ENCODE measurements around the gene LORICRIN. TPM values are rescaled to one million over a fixed set of nuclear protein-coding genes. Genes with fewer than 3 reads are reported as not detected.

The LORICRIN gene
- total RNA-seq, 4 donors from 2014 or later, result 434 to 831 (median 725) TPM

GRCh38 chr1:153288634-153289275, 29.3 kb downstream of the LORICRIN start:
- H3K4me3 ChIP-seq (ENCODE audit: low read depth, poor library complexity, severe bottlenecking), result no peak overlapping the region
- intact Hi-C loops (cut with DNase I; ENCODE audit: low total_unique reads), result no loop called here
- peak in 1 of 2 donors; percentile 39 for DNase-seq (ENCODE audit: low spot score in 2 of 2)
- TF ChIP-seq POLR2A (IDR thresholded peaks at IDR 0.05), result no peak
- no peak for TF ChIP-seq CTCF (IDR thresholded peaks at IDR 0.05)
- WGBS, 2 donors, result 54 to 65% methylated on average over 10 to 11 of the region's 11 CpGs

DNA sequence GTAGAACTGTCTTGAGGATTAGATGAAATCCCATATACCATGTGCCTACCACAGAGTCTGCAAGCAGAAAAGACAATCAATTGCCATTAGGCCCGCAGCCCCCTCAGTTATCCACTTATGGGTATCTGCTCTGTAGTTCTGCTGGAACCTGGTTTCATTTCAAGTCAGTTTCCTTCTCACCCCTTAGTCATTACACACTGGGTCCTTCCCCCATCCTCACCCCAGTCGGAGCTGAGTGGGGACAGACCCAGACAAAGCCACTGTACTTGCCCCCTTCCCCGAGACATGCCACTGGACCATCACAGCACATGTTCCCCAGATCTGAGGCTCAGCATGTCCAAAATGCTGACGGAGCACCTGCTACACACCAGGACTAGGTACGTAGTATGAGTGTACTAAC, 32.0 kb downstream of the LORICRIN start:
- H3K4me3 ChIP-seq (ENCODE audit: low read depth, poor library complexity, severe bottlenecking), result no peak overlapping the region
- no peak for TF ChIP-seq POLR2A (IDR thresholded peaks at IDR 0.05)
- no peak for TF ChIP-seq CTCF (IDR thresholded peaks at IDR 0.05)
- 77 to 82% methylated on average over 5 of the region's 5 CpGs for WGBS, 2 donors

DNA sequence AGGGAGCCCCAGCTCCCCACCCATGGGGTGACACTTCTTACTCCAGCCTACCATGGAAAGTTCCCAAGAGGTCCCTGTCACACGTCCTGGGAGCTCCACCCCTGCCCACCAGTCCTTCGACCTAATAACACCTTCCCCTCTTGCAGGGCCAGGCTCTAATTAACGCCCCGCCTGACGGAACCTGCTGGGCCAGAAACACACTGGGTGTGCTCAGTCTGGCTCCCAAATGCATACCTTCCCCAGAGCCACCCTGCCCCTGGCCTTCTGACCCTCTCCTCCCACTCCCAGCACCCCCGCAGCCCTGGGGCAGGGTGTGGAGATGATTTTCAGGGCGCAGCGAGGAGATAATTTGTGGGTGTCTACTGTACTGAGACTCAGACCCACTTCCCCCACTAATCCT, 32.7 kb downstream of the LORICRIN start:
- DNase-seq (ENCODE audit: low spot score in 2 of 2), result peak in 1 of 2 donors; percentile 35
- H3K4me3 ChIP-seq (ENCODE audit: low read depth, poor library complexity, severe bottlenecking), result no peak overlapping the region
- WGBS, 2 donors, result 38 to 48% methylated on average over 8 of the region's 8 CpGs
- intact Hi-C loops (cut with DNase I; ENCODE audit: low total_unique reads), result no loop called here
- TF ChIP-seq CTCF (IDR thresholded peaks at IDR 0.05) (no peak), POLR2A (IDR thresholded peaks at IDR 0.05) (no peak)

More for the DNA sequence above, 32.0 kb downstream of the LORICRIN start:
- intact Hi-C loops (cut with DNase I; ENCODE audit: low total_unique reads), result no loop called here
- DNase-seq (ENCODE audit: low spot score in 2 of 2), result no peak

DNA sequence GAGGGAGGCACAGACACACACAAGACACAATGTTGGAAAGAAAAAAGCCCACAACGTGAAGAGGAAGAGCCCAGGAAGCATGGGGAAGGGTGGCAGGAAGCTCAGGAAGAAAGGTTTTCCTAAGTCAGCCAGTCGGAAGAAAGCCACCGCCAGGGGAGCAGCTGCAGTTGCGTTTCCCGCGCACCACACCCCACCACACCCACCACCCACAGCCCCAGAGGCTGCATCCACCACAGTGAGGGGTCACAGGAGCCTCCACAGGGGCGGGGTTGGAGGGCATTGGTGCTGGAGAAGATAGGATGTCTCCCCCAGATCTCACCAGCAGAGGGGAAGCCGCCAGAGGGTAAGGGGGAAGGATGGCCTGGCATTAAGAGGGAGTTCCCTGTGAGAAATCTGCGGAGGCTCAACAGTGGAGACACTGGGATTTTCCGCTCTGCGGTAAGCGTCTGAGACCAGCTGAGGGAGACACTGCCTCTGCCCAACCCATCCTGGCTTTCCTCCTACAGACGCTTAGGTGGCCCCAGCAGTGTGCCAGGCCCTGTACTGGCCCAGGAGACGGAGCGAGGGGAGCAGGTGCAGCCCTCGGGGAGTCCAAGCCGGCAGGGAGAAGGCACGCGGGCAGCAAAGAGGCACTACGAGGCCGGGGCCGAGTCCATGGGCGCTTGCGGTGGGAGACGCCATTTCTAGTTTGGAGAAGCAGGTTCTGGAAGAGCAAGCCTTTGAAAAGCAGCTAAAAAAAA, 33.4 kb downstream of the LORICRIN start:
- TF ChIP-seq POLR2A (IDR thresholded peaks at IDR 0.05) (no peak), CTCF (IDR thresholded peaks at IDR 0.05) (no peak)
- WGBS, 2 donors, result 40 to 51% methylated on average over 25 of the region's 25 CpGs
- no peak overlapping the region for H3K4me3 ChIP-seq (ENCODE audit: low read depth, poor library complexity, severe bottlenecking)
- no peak for DNase-seq (ENCODE audit: low spot score in 2 of 2)
- intact Hi-C loops (cut with DNase I; ENCODE audit: low total_unique reads), result no loop called here

GRCh38 chr1:153293480-153293775, 33.9 kb downstream of the LORICRIN start:
- no peak for DNase-seq (ENCODE audit: low spot score in 2 of 2)
- WGBS, 2 donors, result 20 to 55% methylated on average over 7 of the region's 7 CpGs
- H3K4me3 ChIP-seq (ENCODE audit: low read depth, poor library complexity, severe bottlenecking), result no peak overlapping the region
- intact Hi-C loops (cut with DNase I; ENCODE audit: low total_unique reads), result no loop called here
- TF ChIP-seq POLR2A (IDR thresholded peaks at IDR 0.05) (no peak), CTCF (IDR thresholded peaks at IDR 0.05) (no peak)
